Bronchial epithelial cell (primary cell): ENCODE measurements around the gene VAMP5. TPM values are rescaled to one million over a fixed set of nuclear protein-coding genes. Genes with fewer than 3 reads are reported as not detected.
"Not testable (repeated sequence)": the region's sequence is repeated elsewhere in the genome, so short reads cannot be mapped to it uniquely, and the experiment has no call there.

Source experiments
- DNase-seq: peaks from one replicate; pipeline ENCODE4 v3.0.0-alpha.2; 2010; ENCODE audit warnings: low read depth
- FAIRE-seq: peaks from 2 replicates; lab custom pipeline; 2011; peaks lifted over from hg19 to GRCh38; lab: Jason Lieb, UNC
- H3K27me3 ChIP-seq: 2 replicates; pipeline ENCODE4 v1.5.1; 2011; ENCODE audit warnings: low read length; ENCODE audit not compliant: control insufficient read depth, insufficient read depth
- H3K36me3 ChIP-seq: 2 replicates; pipeline ENCODE4 v1.5.1; 2011; ENCODE audit warnings: low read length; ENCODE audit not compliant: control insufficient read depth, insufficient read depth
- H3K4me3 ChIP-seq: 2 replicates; pipeline ENCODE4 v1.5.1; 2011; ENCODE audit warnings: mild to moderate bottlenecking, low read depth, low read length, control low read depth
- total RNA-seq: library from RNA; depleted of rRNA; stranded (reverse); fragments of >200 nt; gene quantifications from 2 replicates; pipeline ENCODE4 v1.2.1, GENCODE V29; 2014
- TF ChIP-seq, protein P1 (sequence below): IDR thresholded peaks from 2 replicates; pipeline ENCODE4 v1.5.1; 2011; ENCODE audit warnings: mild to moderate bottlenecking, moderate library complexity, low read length, control low read depth, inconsistent platforms; ENCODE audit not compliant: insufficient read depth, severe bottlenecking

VAMP5 gene
- total RNA-seq, 1 donor from 2014 or later, result 4.5 TPM

DNA sequence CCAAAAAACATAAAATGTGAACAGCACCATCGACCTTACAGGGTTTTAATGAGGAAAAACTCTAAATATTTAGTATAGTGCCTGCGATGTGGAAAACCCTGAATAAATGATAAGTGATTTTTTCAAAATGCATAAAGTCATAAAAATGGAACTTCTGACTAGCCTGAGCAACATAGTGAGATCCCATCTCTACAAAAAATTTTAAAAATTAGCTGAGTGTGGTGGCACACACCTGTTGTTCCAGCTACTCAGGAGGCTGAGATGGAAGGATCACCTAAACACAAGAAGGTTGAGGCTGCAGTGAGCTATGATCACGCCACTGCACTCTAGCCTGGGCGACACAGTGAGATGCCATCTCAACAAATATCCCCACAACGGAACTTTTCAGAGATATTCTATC lies 27.1 kb upstream of the VAMP5 start:
- H3K27me3 ChIP-seq, result no peaks in the 10 kb centered on the region
- FAIRE-seq, result no peak
- TF ChIP-seq, protein P1, sequence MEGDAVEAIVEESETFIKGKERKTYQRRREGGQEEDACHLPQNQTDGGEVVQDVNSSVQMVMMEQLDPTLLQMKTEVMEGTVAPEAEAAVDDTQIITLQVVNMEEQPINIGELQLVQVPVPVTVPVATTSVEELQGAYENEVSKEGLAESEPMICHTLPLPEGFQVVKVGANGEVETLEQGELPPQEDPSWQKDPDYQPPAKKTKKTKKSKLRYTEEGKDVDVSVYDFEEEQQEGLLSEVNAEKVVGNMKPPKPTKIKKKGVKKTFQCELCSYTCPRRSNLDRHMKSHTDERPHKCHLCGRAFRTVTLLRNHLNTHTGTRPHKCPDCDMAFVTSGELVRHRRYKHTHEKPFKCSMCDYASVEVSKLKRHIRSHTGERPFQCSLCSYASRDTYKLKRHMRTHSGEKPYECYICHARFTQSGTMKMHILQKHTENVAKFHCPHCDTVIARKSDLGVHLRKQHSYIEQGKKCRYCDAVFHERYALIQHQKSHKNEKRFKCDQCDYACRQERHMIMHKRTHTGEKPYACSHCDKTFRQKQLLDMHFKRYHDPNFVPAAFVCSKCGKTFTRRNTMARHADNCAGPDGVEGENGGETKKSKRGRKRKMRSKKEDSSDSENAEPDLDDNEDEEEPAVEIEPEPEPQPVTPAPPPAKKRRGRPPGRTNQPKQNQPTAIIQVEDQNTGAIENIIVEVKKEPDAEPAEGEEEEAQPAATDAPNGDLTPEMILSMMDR, result no peak
- H3K36me3 ChIP-seq, result peaks cover 13% of the 10 kb centered on the region
- H3K4me3 ChIP-seq, result no peak overlapping the region
- no peak for DNase-seq

- H3K4me3 ChIP-seq, result no peak overlapping the region
- no peak for DNase-seq
- FAIRE-seq, result no peak
- H3K36me3 ChIP-seq, result peaks cover 9% of the 10 kb centered on the region
- TF ChIP-seq, protein P1, result no peak
- H3K27me3 ChIP-seq, result no peaks in the 10 kb centered on the region
Observed at GRCh38 chr2:85558160-85558559, 26.1 kb upstream of the VAMP5 start.

DNA sequence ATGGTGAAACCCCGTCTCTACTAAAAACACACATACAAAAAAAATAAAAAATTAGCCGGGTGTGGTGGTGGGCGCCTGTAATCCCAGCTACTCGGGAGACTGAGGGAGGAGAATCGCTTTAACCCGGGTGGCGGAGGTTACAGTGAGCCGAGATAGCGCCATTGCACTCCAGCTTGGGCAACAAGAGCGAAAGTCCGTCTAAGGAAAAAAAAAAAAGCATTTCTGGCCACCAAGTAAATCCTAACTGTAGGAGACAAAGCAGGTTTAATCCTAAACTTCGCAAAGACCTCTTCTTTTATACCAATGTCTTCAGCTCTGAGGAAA lies 23.9 kb upstream of the VAMP5 start:
- H3K36me3 ChIP-seq, FAIRE-seq, H3K27me3 ChIP-seq, DNase-seq: not testable (repeated sequence)
- peak overlapping the region; percentile 68 for H3K4me3 ChIP-seq

GRCh38 chr2:85560812-85561279 lies 23.4 kb upstream of the VAMP5 start:
- Histone ChIP-seq H3K36me3 (peaks cover 4% of the 10 kb centered on the region), H3K4me3 (peak overlapping the region; percentile 68), H3K27me3 (no peaks in the 10 kb centered on the region)
- FAIRE-seq (no peak), DNase-seq (no peak)
- TF ChIP-seq, protein P1, result no peak

GRCh38 chr2:85561280-85562212 lies 22.7 kb upstream of the VAMP5 start, which contains the start of gene GGCX:
Gene GGCX, minus strand, starts transcription at chr2:85561493. Its CDS starts 65 bp downstream, at chr2:85561428.
- Histone ChIP-seq H3K4me3 (peak within 1 kb of the TSS; percentile 68), H3K27me3 (no peaks in the 10 kb centered on the region), H3K36me3 (peaks cover 4% of the 10 kb centered on the region)
- FAIRE-seq (no peak), DNase-seq (peak; percentile 85)
- TF ChIP-seq, protein P1, result peak; percentile 15

DNA sequence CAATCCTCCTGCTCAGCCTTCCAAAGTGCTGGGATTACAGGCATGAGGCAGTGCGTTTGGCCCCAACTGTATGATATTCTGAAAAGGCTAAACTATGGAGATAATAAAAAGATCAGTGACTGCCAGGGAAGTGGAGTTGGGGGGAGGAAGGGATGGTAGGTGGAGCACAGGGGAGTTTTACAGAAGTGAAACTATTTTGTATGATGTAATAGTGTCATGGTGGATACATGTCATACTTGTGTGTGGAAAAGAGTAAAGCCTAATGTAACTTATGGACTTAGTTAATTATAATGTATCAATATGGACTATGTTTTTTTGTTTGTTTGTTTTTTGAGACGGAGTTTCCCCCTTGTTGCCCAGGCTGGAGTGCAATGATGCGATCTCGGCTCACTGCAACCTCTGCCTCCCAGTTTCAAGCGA lies 20.1 kb upstream of the VAMP5 start:
- FAIRE-seq (no peak), DNase-seq (no peak)
- TF ChIP-seq, protein P1, result no peak
- Histone ChIP-seq H3K36me3 (no peaks in the 10 kb centered on the region), H3K4me3 (no peak overlapping the region), H3K27me3 (no peaks in the 10 kb centered on the region)
